Epithelial cell of proximal tubule (primary cell): Measurements from ENCODE around the gene DMWD. TPM values are rescaled to one million over a fixed set of nuclear protein-coding genes. Genes with fewer than 3 reads are reported as not detected.

Experiments
- DNase-seq: peaks from one replicate; pipeline ENCODE4 v3.0.0-alpha.2; 2011; ENCODE audit warnings: low read depth
- H3K4me3 ChIP-seq: 2 replicates; pipeline ENCODE4 v1.5.1; 2011; ENCODE audit warnings: low read depth, mild to moderate bottlenecking, low read length
- total RNA-seq: library from RNA; depleted of rRNA; stranded (reverse); fragments of >200 nt; gene quantifications from 2 replicates; pipeline ENCODE4 v1.2.3, GENCODE V29; 2015
- TF ChIP-seq, protein P1 (sequence below): conservative IDR thresholded peaks from 2 replicates; pipeline ENCODE4 v1.5.1; 2012; ENCODE audit warnings: low read depth, mild to moderate bottlenecking, low read length

Gene DMWD
- total RNA-seq, 1 donor from 2014 or later = 35.7 TPM

DNA sequence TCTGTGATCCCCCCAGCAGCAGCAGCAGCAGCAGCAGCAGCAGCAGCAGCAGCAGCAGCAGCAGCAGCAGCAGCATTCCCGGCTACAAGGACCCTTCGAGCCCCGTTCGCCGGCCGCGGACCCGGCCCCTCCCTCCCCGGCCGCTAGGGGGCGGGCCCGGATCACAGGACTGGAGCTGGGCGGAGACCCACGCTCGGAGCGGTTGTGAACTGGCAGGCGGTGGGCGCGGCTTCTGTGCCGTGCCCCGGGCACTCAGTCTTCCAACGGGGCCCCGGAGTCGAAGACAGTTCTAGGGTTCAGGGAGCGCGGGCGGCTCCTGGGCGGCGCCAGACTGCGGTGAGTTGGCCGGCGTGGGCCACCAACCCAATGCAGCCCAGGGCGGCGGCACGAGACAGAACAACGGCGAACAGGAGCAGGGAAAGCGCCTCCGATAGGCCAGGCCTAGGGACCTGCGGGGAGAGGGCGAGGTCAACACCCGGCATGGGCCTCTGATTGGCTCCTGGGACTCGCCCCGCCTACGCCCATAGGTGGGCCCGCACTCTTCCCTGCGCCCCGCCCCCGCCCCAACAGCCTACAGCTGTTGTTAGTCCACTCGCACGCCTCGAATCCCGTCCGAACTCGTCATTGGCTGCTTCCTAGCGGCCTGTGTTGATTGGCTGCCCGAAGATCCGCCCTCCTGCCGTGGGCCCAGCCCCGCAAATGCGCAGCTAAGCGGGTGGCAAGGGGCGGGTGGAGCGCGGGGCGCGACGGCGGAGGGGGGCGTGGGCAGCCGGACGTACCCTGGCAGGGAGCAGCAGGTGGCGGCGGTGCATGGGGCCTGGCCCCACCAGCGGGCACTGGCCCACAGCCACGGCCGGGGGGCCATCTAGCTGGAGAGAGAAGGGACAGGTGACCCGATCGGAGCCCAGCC lies 22.2 kb downstream of the DMWD start:
- peak; percentile 78 for DNase-seq
- H3K4me3 ChIP-seq = peak overlapping the region; percentile 61
- TF ChIP-seq, protein P1, sequence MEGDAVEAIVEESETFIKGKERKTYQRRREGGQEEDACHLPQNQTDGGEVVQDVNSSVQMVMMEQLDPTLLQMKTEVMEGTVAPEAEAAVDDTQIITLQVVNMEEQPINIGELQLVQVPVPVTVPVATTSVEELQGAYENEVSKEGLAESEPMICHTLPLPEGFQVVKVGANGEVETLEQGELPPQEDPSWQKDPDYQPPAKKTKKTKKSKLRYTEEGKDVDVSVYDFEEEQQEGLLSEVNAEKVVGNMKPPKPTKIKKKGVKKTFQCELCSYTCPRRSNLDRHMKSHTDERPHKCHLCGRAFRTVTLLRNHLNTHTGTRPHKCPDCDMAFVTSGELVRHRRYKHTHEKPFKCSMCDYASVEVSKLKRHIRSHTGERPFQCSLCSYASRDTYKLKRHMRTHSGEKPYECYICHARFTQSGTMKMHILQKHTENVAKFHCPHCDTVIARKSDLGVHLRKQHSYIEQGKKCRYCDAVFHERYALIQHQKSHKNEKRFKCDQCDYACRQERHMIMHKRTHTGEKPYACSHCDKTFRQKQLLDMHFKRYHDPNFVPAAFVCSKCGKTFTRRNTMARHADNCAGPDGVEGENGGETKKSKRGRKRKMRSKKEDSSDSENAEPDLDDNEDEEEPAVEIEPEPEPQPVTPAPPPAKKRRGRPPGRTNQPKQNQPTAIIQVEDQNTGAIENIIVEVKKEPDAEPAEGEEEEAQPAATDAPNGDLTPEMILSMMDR = peak; percentile 83

DNA sequence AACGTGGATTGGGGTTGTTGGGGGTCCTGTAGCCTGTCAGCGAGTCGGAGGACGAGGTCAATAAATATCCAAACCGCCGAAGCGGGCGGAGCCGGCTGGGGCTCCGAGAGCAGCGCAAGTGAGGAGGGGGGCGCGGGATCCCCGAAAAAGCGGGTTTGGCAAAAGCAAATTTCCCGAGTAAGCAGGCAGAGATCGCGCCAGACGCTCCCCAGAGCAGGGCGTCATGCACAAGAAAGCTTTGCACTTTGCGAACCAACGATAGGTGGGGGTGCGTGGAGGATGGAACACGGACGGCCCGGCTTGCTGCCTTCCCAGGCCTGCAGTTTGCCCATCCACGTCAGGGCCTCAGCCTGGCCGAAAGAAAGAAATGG lies 22.8 kb downstream of the DMWD start:
- TF ChIP-seq, protein P1 = no peak
- H3K4me3 ChIP-seq = peak overlapping the region; percentile 61
- no peak for DNase-seq

DNA sequence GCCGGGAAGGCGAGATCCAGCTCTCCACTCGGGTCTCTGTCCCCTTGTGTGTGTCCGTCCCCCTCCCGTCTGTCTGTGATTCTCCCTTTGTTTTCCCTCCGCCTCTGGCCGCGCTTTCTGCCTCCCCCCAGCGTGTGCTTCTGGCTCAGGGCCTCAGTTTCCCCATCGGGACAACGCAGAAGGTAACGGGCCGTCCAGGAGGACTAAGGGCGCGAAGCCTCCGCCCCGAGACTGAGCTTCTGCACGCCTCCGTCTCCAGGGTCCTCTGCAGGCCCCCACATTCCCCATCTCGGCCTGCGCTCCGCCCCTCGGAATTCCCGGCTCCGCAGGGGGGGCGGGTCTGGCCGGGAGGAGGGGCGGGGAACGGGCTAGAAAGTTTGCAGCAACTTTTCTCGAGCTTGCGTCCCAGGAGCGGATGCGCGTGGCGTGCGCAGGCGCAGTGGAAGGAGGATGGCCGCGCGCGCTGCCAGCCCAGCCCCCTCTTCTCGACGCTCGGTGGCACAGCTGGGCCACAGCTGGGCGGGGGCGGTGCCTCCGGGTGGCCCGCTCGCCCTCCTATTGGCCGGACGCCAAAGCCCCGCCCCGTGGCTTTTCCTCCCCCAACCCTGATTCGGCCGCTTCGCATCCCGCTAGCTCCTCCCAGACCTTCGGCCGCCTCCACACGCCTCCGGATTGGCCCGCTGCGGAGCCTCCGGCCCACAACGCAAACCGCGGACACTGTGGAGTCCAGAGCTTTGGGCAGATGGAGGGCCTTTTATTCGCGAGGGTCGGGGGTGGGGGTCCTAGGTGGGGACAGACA lies 23.5 kb downstream of the DMWD start, which contains the start of gene SIX5:
TSS of gene SIX5 (minus strand) at position 269 of the 799 bp plus-strand sequence. CDS start 408 bp downstream, outside the sequence.
- H3K4me3 ChIP-seq = peak within 1 kb of the TSS; percentile 89
- DNase-seq = peak; percentile 56
- TF ChIP-seq, protein P1 = no peak

DNA sequence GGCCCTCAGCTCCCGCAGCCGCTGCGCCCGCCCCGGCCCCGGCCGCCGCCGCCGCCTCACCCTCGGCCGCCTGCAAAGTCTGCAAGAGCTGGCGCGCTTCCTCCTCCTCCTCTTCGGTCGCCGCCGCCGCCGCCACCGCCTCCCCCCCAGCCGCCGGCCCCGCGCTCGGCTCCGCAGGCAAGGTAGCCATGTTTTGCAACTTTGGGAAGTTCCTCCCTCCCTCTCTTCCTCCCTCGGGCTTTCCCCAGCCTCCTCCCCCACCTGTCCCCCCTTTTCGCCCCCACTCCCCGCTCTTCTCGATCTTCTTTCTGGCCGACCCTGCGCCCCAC lies 24.0 kb downstream of the DMWD start:
- peak overlapping the region; percentile 89 for H3K4me3 ChIP-seq
- TF ChIP-seq, protein P1 = no peak
- DNase-seq = no peak

DNA sequence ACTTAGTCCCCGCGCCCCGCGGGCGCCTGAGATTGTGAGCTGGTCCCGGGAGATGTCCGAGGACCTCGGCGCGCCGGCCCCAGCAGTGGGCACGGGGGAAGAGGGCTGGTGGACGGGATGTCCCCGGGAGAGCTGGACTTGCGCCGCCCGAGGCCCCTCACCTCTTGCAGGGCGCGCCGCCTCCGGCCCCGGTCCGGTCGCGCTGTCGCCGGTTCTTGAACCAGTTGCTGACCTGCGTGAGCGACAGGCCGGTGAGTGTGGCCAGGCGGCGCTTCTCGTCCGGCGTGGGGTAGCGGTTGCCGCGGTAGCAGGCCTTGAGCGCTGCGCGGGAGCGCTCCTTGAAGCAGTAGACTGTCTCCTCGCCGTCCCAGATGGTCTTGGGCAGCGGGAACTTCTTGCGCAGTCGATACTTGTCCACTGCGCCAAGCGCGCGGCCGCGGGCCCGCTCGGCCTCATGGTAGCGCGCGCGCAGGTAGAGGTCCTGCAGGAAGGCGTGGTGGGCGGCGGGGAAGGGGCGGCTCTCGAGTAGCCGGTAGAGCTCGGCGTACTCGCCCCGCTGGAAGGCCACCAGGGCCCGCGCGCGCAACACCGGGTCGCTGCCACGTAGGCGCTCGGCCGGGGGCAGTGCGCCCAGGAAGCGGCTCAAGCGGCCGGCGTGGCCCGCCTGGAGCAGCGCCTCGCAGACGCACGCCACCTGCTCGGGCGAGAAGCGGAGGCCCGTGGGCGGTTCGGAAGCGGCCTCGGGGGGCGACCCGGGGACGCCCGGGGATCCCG lies 24.6 kb downstream of the DMWD start:
- TF ChIP-seq, protein P1 = no peak
- no peak for DNase-seq
- H3K4me3 ChIP-seq = peak overlapping the region; percentile 89

DNA sequence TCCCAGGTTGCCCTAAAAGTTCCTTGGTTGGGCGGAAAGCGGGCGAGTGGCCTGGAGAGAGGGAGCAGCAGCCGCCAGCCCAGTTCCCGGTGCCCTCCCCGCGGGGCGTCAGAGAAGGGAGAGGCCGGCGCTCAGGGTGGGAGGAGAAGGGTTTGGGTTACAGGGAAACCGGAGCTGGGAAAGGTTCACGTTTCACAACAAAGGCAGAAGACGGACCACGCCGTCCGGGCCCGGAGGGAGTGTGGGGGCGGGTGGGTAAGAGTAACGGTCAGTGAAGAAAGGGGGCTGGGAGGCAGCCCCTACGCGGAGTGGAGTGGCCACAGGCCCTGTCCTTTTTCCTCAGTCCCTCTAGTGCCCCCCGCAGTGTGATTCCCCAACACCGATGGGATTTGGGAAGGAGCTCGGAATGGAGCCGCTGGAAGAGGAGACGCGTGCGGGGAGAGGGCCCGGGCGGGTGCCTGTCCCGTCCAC lies 25.2 kb downstream of the DMWD start:
- peak overlapping the region; percentile 89 for H3K4me3 ChIP-seq
- TF ChIP-seq, protein P1 = peak; percentile 1
- no peak for DNase-seq
